GM18951 (cell line): Measurements from ENCODE around the gene FOXL2NB.

Source experiments
- POLR2A ChIP-seq: IDR thresholded peaks from 4 replicates; pipeline ENCODE4 v1.6.1; 2011; ENCODE audit warnings: mild to moderate bottlenecking; ENCODE audit not compliant: insufficient read length, insufficient read depth; ENCODE audit errors: extremely low read depth
- in situ Hi-C: fragments of 300-500 bp; cut with MboI; formaldehyde crosslinking; loops from one replicate; pipeline ENCODE4 v1.12.0; 2022; ENCODE audit warnings: low sequenced_read_pairs, mixed read lengths, inconsistent platforms; ENCODE audit not compliant: unreplicated experiment

Gene FOXL2NB

GRCh38 chr3:138946663-138947494 is at the start of gene FOXL2NB, which contains the start of gene FOXL2:
FOXL2NB (plus strand) TSS chr3:138947217; CDS start chr3:138947365, 148 bp downstream.
FOXL2 (minus strand) TSS chr3:138947137; CDS start chr3:138946722, 415 bp downstream.
- no peak for TF ChIP-seq POLR2A
- in situ Hi-C loops, result loop anchor here (25.0 kb wide), 1 partner anchor 485 kb away; no protein-coding TSS in a partner anchor

- no peak for TF ChIP-seq POLR2A
Observed at GRCh38 chr3:138898301-138898700, 48.7 kb upstream of the FOXL2NB start.

GRCh38 chr3:138898708-138899107 is 48.3 kb upstream of the FOXL2NB start:
- TF ChIP-seq POLR2A, result no peak
- in situ Hi-C loops, result no loop called here

More at GRCh38 chr3:138898301-138898700, 48.7 kb upstream of the FOXL2NB start:
- in situ Hi-C loops, result no loop called here

GRCh38 chr3:138899351-138899991 is 47.5 kb upstream of the FOXL2NB start:
- TF ChIP-seq POLR2A, result no peak
- in situ Hi-C loops, result no loop called here

- in situ Hi-C loops, result no loop called here
- no peak for TF ChIP-seq POLR2A
Observed at GRCh38 chr3:138901567-138901966, 45.5 kb upstream of the FOXL2NB start.

GRCh38 chr3:138902171-138902570 is 44.8 kb upstream of the FOXL2NB start:
- in situ Hi-C loops, result no loop called here
- TF ChIP-seq POLR2A, result no peak

- no peak for TF ChIP-seq POLR2A
- in situ Hi-C loops, result no loop called here
Observed at GRCh38 chr3:138907539-138907938, 39.5 kb upstream of the FOXL2NB start.

GRCh38 chr3:138908846-138909245 is 38.2 kb upstream of the FOXL2NB start:
- TF ChIP-seq POLR2A, result no peak
- in situ Hi-C loops, result no loop called here

GRCh38 chr3:138909904-138910303 is 37.1 kb upstream of the FOXL2NB start:
- TF ChIP-seq POLR2A, result no peak
- in situ Hi-C loops, result no loop called here

GRCh38 chr3:138911621-138912020 is 35.4 kb upstream of the FOXL2NB start:
- in situ Hi-C loops, result no loop called here

GRCh38 chr3:138912237-138912636 is 34.8 kb upstream of the FOXL2NB start:
- in situ Hi-C loops, result no loop called here
- TF ChIP-seq POLR2A, result no peak

More at GRCh38 chr3:138911621-138912020, 35.4 kb upstream of the FOXL2NB start:
- TF ChIP-seq POLR2A, result no peak

GRCh38 chr3:138913766-138914165 is 33.3 kb upstream of the FOXL2NB start:
- no peak for TF ChIP-seq POLR2A
- in situ Hi-C loops, result no loop called here

- in situ Hi-C loops, result loop anchor here (5.0 kb wide), 2 partner anchors 213 to 308 kb away; partner anchors contain the start of gene FAIM
- no peak for TF ChIP-seq POLR2A
Observed at GRCh38 chr3:138914870-138915502, 32.0 kb upstream of the FOXL2NB start.
